Liver (tissue), 9 donors: ENCODE measurements around the gene NIT2. TPM values are rescaled to one million over a fixed set of nuclear protein-coding genes. Genes with fewer than 3 reads are reported as not detected.

Experiments
- DNase-seq: peaks from one replicate; pipeline ENCODE4 v3.0.0-alpha.2; 2017; ENCODE audit warnings: low spot score
- H3K27ac ChIP-seq, 2 donors: one replicate each; pipeline ENCODE4 v1.7.0; 2013; ENCODE audit warnings: inconsistent platforms in 2 of 2, low read length in 2 of 2, control low read depth in 1 of 2, low read depth in 1 of 2, mild to moderate bottlenecking in 1 of 2
- H3K27me3 ChIP-seq, 4 donors: one replicate each; pipeline versions ENCODE4 v1.6.1 to v1.7.0; 2013; ENCODE audit warnings: low read length in 3 of 4, inconsistent platforms in 1 of 4, mild to moderate bottlenecking in 1 of 4, moderate library complexity in 1 of 4; ENCODE audit not compliant: control insufficient read depth in 4 of 4, insufficient read depth in 4 of 4
- H3K36me3 ChIP-seq, 4 donors: one replicate each; pipeline versions ENCODE4 v1.6.1 to v1.7.0; 2013; ENCODE audit warnings: low read length in 3 of 4, mild to moderate bottlenecking in 3 of 4, low read depth in 1 of 4, moderate library complexity in 1 of 4; ENCODE audit not compliant: control insufficient read depth in 4 of 4, insufficient read depth in 3 of 4
- H3K4me1 ChIP-seq, 4 donors: one replicate each; pipeline versions ENCODE4 v1.6.1 to v1.7.0; 2013; ENCODE audit warnings: low read length in 3 of 4, mild to moderate bottlenecking in 3 of 4, moderate library complexity in 1 of 4; ENCODE audit not compliant: control insufficient read depth in 4 of 4, insufficient read depth in 4 of 4
- H3K4me3 ChIP-seq, 3 donors: one replicate each; pipeline versions ENCODE4 v1.6.1 to v1.7.0; 2013; ENCODE audit warnings: low read length in 3 of 3, control low read depth in 1 of 3, low read depth in 1 of 3, mild to moderate bottlenecking in 1 of 3
- H3K9ac ChIP-seq, 2 donors: one replicate each; pipeline ENCODE4 v1.7.0; 2013; ENCODE audit warnings: low read length in 2 of 2, mild to moderate bottlenecking in 2 of 2, moderate library complexity in 2 of 2, control low read depth in 1 of 2, low read depth in 1 of 2
- H3K9me3 ChIP-seq, 4 donors: one replicate each; pipeline versions ENCODE4 v1.6.1 to v1.7.0; 2013; ENCODE audit warnings: low read length in 3 of 4; ENCODE audit not compliant: control insufficient read depth in 4 of 4
- FOXA1 ChIP-seq: IDR thresholded peaks from 2 replicates; pipeline ENCODE4 v1.6.1; 2016; ENCODE audit warnings: antibody characterized with exemption
- FOXA2 ChIP-seq: IDR thresholded peaks from 2 replicates; pipeline ENCODE4 v1.6.1; 2016; ENCODE audit warnings: antibody characterized with exemption
- HNF4A ChIP-seq, 2 donors: conservative IDR thresholded peaks; 2 replicates each; pipeline ENCODE4 v1.6.1; 2016; ENCODE audit warnings: antibody characterized with exemption in 2 of 2, mild to moderate bottlenecking in 2 of 2
- HNF4G ChIP-seq: IDR thresholded peaks from 2 replicates; pipeline ENCODE4 v1.6.1; 2016; ENCODE audit warnings: antibody characterized with exemption
- JUND ChIP-seq, 2 donors: IDR thresholded peaks; 2 replicates each; pipeline ENCODE4 v1.6.1; 2016; ENCODE audit warnings: antibody characterized with exemption in 2 of 2
- MAX ChIP-seq: IDR thresholded peaks from 2 replicates; pipeline ENCODE4 v1.6.1; 2016; ENCODE audit warnings: antibody characterized with exemption
- RAD21 ChIP-seq, 2 donors: IDR thresholded peaks; 2 replicates each; pipeline ENCODE4 v1.6.1; 2016; ENCODE audit warnings: antibody characterized with exemption in 2 of 2, mild to moderate bottlenecking in 2 of 2
- RXRA ChIP-seq, 2 donors: IDR thresholded peaks; 2 replicates each; pipeline ENCODE4 v1.6.1; 2017 to 2018; ENCODE audit warnings: antibody characterized with exemption in 2 of 2, mild to moderate bottlenecking in 1 of 2
- SP1 ChIP-seq: IDR thresholded peaks from 2 replicates; pipeline ENCODE4 v1.6.1; 2018; ENCODE audit warnings: antibody characterized with exemption, mild to moderate bottlenecking
- YY1 ChIP-seq: IDR thresholded peaks from 2 replicates; pipeline ENCODE4 v1.6.1; 2016; ENCODE audit warnings: antibody characterized with exemption, mild to moderate bottlenecking
- WGBS: extraction: QIAGEN DNeasy Blood & Tissue Kit; methylation state at CpG from one replicate; pipeline ENCODE4 v1.1.7; 2013; 5-methylcytosine and 5-hydroxymethylcytosine counted together
- polyA plus RNA-seq, 2 donors: library from polyadenylated mRNA; stranded (reverse) in 1 of 2; unstranded in 1 of 2; fragments of 200-250 nt in 1 of 2; fragments of >200 nt in 1 of 2; fragmentation: Nextera tagmentation in 1 of 2; extraction: Ambion mirVana in 1 of 2; gene quantifications; one replicate each; pipeline versions ENCODE4 v1.2.1 to v1.2.3, GENCODE V29; 2013 to 2015
- total RNA-seq, 2 donors: library from RNA; depleted of rRNA; stranded (reverse); fragments of >200 nt; gene quantifications; one replicate each; pipeline ENCODE4 v1.2.3, GENCODE V29; 2014
- TF ChIP-seq, protein P1 (sequence below): IDR thresholded peaks from 2 replicates; pipeline ENCODE4 v1.6.1; 2016; ENCODE audit warnings: antibody characterized with exemption
- TF ChIP-seq, protein P2 (sequence below): fragments of 150-350 bp; IDR thresholded peaks from 2 replicates; pipeline ENCODE4 v1.5.1; 2017; ENCODE audit warnings: improper control_type of control experiment, low read depth, low read length; ENCODE audit not compliant: missing input control
- TF ChIP-seq, protein P3 (sequence below): IDR thresholded peaks from 2 replicates; pipeline ENCODE4 v1.6.1; 2016; ENCODE audit warnings: antibody characterized with exemption
- donor health status: healthy.
- donor health status: healthy.
- donor health status: healthy.
- donor health status: healthy.
- donor health status: healthy.

NIT2 gene
- total and polyA plus RNA-seq, 4 donors = 32.4 to 243 (median 55.3) TPM

DNA sequence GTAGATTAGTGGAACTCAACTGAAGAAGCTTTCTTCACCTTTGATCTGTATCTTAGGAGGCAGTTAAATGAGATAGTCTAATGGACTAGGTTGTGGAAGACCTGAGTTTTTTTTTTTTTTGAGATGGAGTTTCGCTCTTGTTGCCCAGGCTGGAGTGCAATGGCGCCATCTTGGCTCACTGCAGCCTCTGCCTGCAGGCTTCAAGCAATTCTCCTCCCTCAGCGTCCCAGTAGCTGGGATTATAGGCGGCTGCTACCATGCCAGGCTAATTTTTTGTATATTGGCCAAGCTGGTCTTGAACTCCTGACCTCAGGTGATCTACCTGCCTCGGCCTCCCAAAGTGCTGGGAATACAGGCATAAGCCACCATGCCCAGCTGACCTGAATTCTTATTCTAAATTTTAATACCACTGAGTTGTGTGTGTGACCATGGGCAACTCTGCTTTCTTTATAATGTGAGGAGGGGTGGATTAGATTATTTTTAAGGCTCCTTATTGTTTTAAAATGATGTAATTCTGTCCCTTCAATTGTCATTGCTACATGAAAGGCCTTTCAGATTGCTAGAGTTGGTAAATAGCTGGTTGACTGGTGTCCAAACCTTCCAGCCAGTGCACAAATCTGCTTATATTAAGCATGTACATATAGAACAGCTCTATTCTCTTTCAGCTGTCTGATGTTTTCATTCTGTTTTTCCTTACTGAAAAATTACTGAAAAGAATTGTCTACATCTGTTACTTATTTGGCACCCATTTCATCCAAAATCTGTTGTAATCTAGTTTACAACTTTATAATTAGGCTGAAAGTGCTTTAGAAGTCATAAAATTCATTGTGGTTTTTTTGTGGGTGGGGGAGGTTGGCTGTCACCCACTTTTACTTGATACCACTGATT is 69.0 kb downstream of the NIT2 start:
- DNase-seq = no peak
- no peaks in the 10 kb centered on the region for H3K36me3 ChIP-seq
- H3K9ac ChIP-seq = peak overlapping the region in 1 of 2 donors; percentile 93
- TF ChIP-seq FOXA2 (no peak), RXRA (IDR thresholded peaks at IDR 0.05) (peak in 1 of 2 donors; percentile 27), FOXA1 (no peak), HNF4A (conservative IDR thresholded peaks at IDR 0.05) (no peak), MAX (no peak), YY1 (peak; percentile 95)
- H3K27ac ChIP-seq = no peak overlapping the region
- H3K4me1 ChIP-seq = peaks cover 2 to 24% (median 20%) of the 10 kb centered on the region in 4 donors
- no peaks in the 10 kb centered on the region for H3K27me3 ChIP-seq
- no peaks in the 10 kb centered on the region for H3K9me3 ChIP-seq
- 34% methylated on average over 5 of the region's 5 CpGs for WGBS
- H3K4me3 ChIP-seq = peak overlapping the region; percentile 78 to 94 (median 83)

GRCh38 chr3:100404250-100404548 is 69.6 kb downstream of the NIT2 start:
- Histone ChIP-seq H3K9ac (no peak overlapping the region), H3K9me3 (no peaks in the 10 kb centered on the region), H3K4me3 (peak overlapping the region in 1 of 3 donors; percentile 94), H3K27ac (no peak overlapping the region), H3K36me3 (no peaks in the 10 kb centered on the region), H3K27me3 (no peaks in the 10 kb centered on the region), H3K4me1 (peaks cover 2 to 20% (median 16%) of the 10 kb centered on the region in 4 donors)
- no peak for DNase-seq
- WGBS = 99% methylated on average over 1 of the region's 1 CpG
- no peak for TF ChIP-seq YY1
- no peak for TF ChIP-seq RAD21 (IDR thresholded peaks at IDR 0.05)
- TF ChIP-seq, protein P1, sequence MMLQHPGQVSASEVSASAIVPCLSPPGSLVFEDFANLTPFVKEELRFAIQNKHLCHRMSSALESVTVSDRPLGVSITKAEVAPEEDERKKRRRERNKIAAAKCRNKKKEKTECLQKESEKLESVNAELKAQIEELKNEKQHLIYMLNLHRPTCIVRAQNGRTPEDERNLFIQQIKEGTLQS = no peak
- no peak for TF ChIP-seq HNF4A (conservative IDR thresholded peaks at IDR 0.05)
- no peak for TF ChIP-seq MAX
- TF ChIP-seq FOXA1 = no peak
- no peak for TF ChIP-seq HNF4G
- TF ChIP-seq, protein P2, sequence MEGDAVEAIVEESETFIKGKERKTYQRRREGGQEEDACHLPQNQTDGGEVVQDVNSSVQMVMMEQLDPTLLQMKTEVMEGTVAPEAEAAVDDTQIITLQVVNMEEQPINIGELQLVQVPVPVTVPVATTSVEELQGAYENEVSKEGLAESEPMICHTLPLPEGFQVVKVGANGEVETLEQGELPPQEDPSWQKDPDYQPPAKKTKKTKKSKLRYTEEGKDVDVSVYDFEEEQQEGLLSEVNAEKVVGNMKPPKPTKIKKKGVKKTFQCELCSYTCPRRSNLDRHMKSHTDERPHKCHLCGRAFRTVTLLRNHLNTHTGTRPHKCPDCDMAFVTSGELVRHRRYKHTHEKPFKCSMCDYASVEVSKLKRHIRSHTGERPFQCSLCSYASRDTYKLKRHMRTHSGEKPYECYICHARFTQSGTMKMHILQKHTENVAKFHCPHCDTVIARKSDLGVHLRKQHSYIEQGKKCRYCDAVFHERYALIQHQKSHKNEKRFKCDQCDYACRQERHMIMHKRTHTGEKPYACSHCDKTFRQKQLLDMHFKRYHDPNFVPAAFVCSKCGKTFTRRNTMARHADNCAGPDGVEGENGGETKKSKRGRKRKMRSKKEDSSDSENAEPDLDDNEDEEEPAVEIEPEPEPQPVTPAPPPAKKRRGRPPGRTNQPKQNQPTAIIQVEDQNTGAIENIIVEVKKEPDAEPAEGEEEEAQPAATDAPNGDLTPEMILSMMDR = no peak
- TF ChIP-seq RXRA (IDR thresholded peaks at IDR 0.05) = no peak
- no peak for TF ChIP-seq SP1
- TF ChIP-seq, protein P3, sequence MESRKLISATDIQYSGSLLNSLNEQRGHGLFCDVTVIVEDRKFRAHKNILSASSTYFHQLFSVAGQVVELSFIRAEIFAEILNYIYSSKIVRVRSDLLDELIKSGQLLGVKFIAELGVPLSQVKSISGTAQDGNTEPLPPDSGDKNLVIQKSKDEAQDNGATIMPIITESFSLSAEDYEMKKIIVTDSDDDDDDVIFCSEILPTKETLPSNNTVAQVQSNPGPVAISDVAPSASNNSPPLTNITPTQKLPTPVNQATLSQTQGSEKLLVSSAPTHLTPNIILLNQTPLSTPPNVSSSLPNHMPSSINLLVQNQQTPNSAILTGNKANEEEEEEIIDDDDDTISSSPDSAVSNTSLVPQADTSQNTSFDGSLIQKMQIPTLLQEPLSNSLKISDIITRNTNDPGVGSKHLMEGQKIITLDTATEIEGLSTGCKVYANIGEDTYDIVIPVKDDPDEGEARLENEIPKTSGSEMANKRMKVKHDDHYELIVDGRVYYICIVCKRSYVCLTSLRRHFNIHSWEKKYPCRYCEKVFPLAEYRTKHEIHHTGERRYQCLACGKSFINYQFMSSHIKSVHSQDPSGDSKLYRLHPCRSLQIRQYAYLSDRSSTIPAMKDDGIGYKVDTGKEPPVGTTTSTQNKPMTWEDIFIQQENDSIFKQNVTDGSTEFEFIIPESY = no peak
- no peak for TF ChIP-seq JUND (IDR thresholded peaks at IDR 0.05)
